SJCRH30 (cell line): Measurements from ENCODE around the gene ARAP1. TPM values are rescaled to one million over a fixed set of nuclear protein-coding genes. Genes with fewer than 3 reads are reported as not detected.

Experiments
- DNase-seq, 2 experiments: peaks; one replicate each; pipeline ENCODE4 v3.0.0-alpha.2; 2015 to 2020
- H3K27ac ChIP-seq: fragments of 250-450 bp; sonication (Bioruptor Pico); 2 replicates; pipeline ENCODE4 v1.5.1; 2020; ENCODE audit warnings: mild to moderate bottlenecking, moderate library complexity
- H3K27me3 ChIP-seq: fragments of 250-450 bp; sonication (Bioruptor Pico); 2 replicates; pipeline ENCODE4 v1.5.1; 2020; ENCODE audit warnings: mild to moderate bottlenecking, moderate library complexity
- H3K36me3 ChIP-seq: fragments of 250-450 bp; sonication (Bioruptor Pico); 2 replicates; pipeline ENCODE4 v1.5.1; 2020; ENCODE audit warnings: mild to moderate bottlenecking, moderate library complexity
- H3K4me1 ChIP-seq: fragments of 250-450 bp; sonication (Bioruptor Pico); 2 replicates; pipeline ENCODE4 v1.5.1; 2020; ENCODE audit warnings: mild to moderate bottlenecking, moderate library complexity
- H3K4me3 ChIP-seq: fragments of 250-450 bp; sonication (Bioruptor Pico); 2 replicates; pipeline ENCODE4 v1.5.1; 2020; ENCODE audit warnings: mild to moderate bottlenecking, moderate library complexity
- H3K9me3 ChIP-seq: fragments of 250-450 bp; sonication (Bioruptor Pico); replicated peaks from 2 replicates; pipeline ENCODE4 v1.5.1; 2020; ENCODE audit warnings: mild to moderate bottlenecking, moderate library complexity
- total RNA-seq: library from RNA; depleted of rRNA; stranded (reverse); fragments of >200 nt; shearing (Covaris generic); gene quantifications from 2 replicates; pipeline ENCODE4 v1.2.3, GENCODE V29; 2014

Gene ARAP1
- total RNA-seq, 1 experiment from 2014 or later = 19.0 TPM

DNA sequence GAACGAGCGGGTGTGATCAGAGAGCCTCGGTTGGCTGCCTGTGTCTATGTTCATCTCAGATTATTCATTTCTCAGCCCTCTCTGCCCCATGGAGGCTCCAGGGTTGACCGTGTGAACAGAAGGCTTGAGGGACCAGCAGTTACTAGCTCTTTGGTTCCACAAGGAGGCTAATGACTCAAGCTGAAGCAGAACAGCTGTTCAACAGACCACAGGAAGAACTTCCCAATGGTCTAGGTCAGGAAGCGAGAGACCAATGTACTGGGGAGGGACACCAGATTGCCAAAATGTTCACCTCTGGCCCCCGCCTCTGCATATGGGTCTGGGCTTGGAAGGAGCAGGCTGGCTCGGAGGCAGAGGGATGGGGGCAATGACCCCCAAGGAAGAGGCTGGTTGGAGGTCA, 63.3 kb downstream of the ARAP1 start:
- no peak overlapping the region for H3K27ac ChIP-seq
- H3K27me3 ChIP-seq = no peaks in the 10 kb centered on the region
- H3K4me3 ChIP-seq = no peak overlapping the region
- H3K4me1 ChIP-seq = peaks cover 11% of the 10 kb centered on the region
- DNase-seq = no peak
- no peaks in the 10 kb centered on the region for H3K9me3 ChIP-seq
- H3K36me3 ChIP-seq = no peaks in the 10 kb centered on the region

GRCh38 chr11:72688486-72688885, 63.7 kb downstream of the ARAP1 start:
- H3K4me1 ChIP-seq = peaks cover 11% of the 10 kb centered on the region
- no peaks in the 10 kb centered on the region for H3K9me3 ChIP-seq
- no peaks in the 10 kb centered on the region for H3K27me3 ChIP-seq
- DNase-seq = no peak
- no peak overlapping the region for H3K27ac ChIP-seq
- H3K4me3 ChIP-seq = no peak overlapping the region
- H3K36me3 ChIP-seq = no peaks in the 10 kb centered on the region

- no peak for DNase-seq
- Histone ChIP-seq H3K9me3 (no peaks in the 10 kb centered on the region), H3K27ac (no peak overlapping the region), H3K36me3 (no peaks in the 10 kb centered on the region), H3K27me3 (no peaks in the 10 kb centered on the region), H3K4me1 (peaks cover 11% of the 10 kb centered on the region), H3K4me3 (no peak overlapping the region)
Observed at GRCh38 chr11:72687326-72687725, 64.9 kb downstream of the ARAP1 start.

DNA sequence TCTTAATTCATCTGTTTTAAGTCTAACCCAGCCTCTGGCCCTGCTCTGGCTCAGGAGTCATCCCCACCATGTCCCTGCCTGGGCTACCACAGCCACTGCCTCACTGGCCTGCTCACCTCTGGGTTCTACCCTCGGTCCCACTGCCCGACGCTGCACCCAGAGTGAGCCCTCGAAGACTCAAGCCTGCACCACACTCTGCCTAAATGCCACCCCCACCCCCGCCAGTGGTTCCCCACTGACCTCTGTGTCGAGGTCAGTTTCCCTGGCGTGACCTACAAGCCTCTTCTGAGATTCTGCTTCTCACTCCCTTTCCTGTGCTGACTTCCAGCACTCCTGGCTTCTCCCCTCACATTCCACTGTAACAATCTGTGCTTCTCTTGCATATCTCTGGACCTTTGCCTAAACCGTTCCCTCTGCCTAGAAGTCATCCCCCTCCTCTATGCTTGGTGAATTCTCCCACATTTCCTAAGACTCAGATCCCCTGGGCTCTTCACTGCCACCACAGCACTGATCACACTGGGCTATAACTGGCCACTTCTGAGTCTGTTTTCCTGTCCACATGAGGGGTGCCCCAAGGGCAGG, 65.5 kb downstream of the ARAP1 start:
- DNase-seq = no peak
- Histone ChIP-seq H3K9me3 (no peaks in the 10 kb centered on the region), H3K27ac (no peak overlapping the region), H3K4me3 (no peak overlapping the region), H3K4me1 (peaks cover 11% of the 10 kb centered on the region), H3K27me3 (no peaks in the 10 kb centered on the region), H3K36me3 (no peaks in the 10 kb centered on the region)

- Histone ChIP-seq H3K4me3 (no peak overlapping the region), H3K36me3 (no peaks in the 10 kb centered on the region), H3K27ac (peak overlapping the region; percentile 60), H3K4me1 (peaks cover 11% of the 10 kb centered on the region), H3K9me3 (no peaks in the 10 kb centered on the region), H3K27me3 (no peaks in the 10 kb centered on the region)
- peak; percentile 54 to 63 for DNase-seq
Observed at GRCh38 chr11:72685560-72686480, 66.4 kb downstream of the ARAP1 start.

DNA sequence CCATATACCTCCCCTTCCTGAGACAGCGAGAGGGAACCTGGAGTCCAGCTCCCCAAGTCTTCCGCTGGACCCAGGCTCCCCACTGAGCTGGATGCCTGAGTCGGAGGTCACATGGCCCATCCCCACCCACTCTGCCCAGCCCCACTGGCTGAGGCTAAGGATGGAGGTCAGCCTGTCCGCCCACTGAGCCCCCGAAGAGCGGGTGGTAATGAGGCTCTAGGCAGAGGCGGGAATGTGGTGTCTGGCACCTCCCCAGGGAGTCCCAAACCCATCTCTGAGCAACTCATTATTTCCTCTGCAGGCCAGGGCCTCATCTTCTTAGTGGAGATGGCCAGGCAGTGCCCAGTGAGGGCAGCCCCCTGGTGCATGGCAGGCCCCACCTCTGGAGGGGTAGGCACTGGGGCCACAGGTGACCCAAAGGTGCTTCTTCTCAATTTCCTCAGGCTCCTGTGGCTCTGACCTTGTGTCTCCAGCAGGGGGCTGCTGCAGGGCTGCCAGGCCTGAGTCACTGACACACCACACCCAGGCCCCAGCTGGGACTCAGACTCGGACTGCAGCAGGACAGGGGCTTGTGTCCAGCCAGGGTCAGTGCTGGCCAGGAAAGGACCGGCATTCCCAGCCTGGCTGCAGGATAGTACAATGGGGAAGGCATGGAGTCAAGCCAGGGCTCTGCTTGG, 67.8 kb downstream of the ARAP1 start:
- Histone ChIP-seq H3K27me3 (no peaks in the 10 kb centered on the region), H3K36me3 (no peaks in the 10 kb centered on the region), H3K27ac (no peak overlapping the region), H3K4me3 (no peak overlapping the region), H3K4me1 (peaks cover 11% of the 10 kb centered on the region), H3K9me3 (no peaks in the 10 kb centered on the region)
- DNase-seq = peak; percentile 42 to 57

DNA sequence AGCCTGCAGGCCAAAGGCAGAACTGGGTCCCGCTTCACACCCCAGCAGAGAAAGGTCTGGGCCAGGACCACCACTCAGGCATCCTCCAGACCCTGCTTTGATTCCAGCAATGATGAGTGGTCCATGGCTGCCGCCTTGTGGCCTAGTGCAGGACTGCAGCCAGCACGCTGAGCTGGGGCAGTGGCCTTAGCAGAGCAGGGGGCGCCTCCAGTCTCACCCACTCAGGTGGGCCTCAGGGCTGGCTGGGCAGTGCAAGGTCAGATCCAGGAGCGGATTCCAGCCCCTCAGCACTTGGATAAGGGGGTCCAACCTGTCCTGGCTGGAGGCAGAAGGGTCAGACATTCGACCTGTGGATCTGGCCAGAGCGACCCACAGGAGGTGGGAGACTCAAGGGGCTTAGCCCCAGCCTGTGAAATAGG, 68.4 kb downstream of the ARAP1 start:
- Histone ChIP-seq H3K27me3 (no peaks in the 10 kb centered on the region), H3K27ac (no peak overlapping the region), H3K4me1 (peaks cover 11% of the 10 kb centered on the region), H3K36me3 (no peaks in the 10 kb centered on the region), H3K9me3 (no peaks in the 10 kb centered on the region), H3K4me3 (no peak overlapping the region)
- DNase-seq = peak; percentile 54 to 72

- peaks cover 11% of the 10 kb centered on the region for H3K4me1 ChIP-seq
Observed at GRCh38 chr11:72682858-72683243, 69.4 kb downstream of the ARAP1 start.

DNA sequence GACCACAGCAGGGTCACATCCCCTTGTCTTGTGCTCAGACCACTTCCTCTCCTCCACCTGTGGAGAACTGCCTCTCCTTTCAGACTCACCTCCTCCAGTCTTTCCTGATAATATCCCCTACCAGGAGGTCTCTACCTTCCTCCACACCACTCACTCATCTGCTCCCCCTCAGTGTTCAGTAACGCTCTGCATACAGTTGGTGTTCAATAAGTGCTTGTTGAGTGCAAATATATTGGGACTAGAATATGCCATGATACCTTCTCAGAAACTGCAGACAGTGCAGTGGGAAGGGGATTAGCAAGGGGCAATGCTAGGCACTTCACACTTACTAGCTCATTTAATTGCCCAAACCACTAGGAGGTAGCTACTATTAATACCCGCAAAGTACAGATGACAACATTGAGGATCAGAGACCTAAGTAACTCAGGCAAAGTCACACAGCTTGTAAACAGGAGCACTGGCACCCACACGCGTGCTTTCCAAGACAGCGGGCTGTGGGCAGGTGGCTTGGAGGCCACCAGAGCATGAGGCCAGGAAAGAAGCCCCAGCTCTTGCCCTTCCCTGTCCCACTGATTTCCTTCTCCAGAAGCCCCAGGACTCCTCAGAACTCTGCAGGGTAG, 69.9 kb downstream of the ARAP1 start:
- H3K4me1 ChIP-seq = peaks cover 11% of the 10 kb centered on the region
- no peak for DNase-seq
- H3K36me3 ChIP-seq = no peaks in the 10 kb centered on the region
- H3K9me3 ChIP-seq = no peaks in the 10 kb centered on the region
- no peak overlapping the region for H3K27ac ChIP-seq
- H3K27me3 ChIP-seq = no peaks in the 10 kb centered on the region
- no peak overlapping the region for H3K4me3 ChIP-seq

More at GRCh38 chr11:72682858-72683243, 69.4 kb downstream of the ARAP1 start:
- Histone ChIP-seq H3K4me3 (no peak overlapping the region), H3K9me3 (no peaks in the 10 kb centered on the region), H3K36me3 (no peaks in the 10 kb centered on the region), H3K27ac (no peak overlapping the region), H3K27me3 (no peaks in the 10 kb centered on the region)
- no peak for DNase-seq

GRCh38 chr11:72681226-72682153, 70.7 kb downstream of the ARAP1 start:
- Histone ChIP-seq H3K9me3 (no peaks in the 10 kb centered on the region), H3K4me1 (peaks cover 11% of the 10 kb centered on the region), H3K36me3 (no peaks in the 10 kb centered on the region), H3K27me3 (no peaks in the 10 kb centered on the region), H3K4me3 (no peak overlapping the region), H3K27ac (no peak overlapping the region)
- DNase-seq = no peak

DNA sequence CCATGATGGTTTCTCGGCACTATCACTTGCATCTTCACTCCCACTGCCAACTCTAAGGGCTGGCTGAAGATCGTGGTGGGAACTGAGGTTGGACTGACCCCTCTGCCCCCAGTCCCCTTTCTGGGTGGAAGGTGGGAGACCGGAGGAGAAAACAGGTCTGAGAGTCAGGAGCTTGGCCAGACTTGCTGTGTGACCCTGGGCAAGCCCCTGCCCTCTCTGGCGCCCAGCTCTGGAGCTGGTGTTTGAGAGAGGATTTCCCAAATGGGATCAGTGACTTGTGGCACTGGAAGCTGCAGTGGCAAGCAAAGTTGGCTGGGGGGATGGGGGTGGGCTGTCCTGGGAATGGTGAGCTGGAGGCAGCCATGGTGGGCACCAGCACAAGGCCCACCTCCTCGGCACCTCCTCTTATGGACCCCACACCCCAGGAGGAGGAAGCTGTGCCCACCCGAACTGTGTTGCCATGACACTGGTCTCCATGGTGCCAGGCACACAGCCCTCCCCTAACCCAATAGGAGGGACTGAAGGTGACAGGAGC, 71.5 kb downstream of the ARAP1 start:
- no peaks in the 10 kb centered on the region for H3K27me3 ChIP-seq
- no peaks in the 10 kb centered on the region for H3K9me3 ChIP-seq
- no peak overlapping the region for H3K4me3 ChIP-seq
- no peak overlapping the region for H3K27ac ChIP-seq
- no peaks in the 10 kb centered on the region for H3K36me3 ChIP-seq
- peaks cover 4% of the 10 kb centered on the region for H3K4me1 ChIP-seq
- no peak for DNase-seq

- no peaks in the 10 kb centered on the region for H3K4me1 ChIP-seq
- no peak overlapping the region for H3K4me3 ChIP-seq
- H3K36me3 ChIP-seq = no peaks in the 10 kb centered on the region
- no peak overlapping the region for H3K27ac ChIP-seq
- no peak for DNase-seq
- H3K9me3 ChIP-seq = no peaks in the 10 kb centered on the region
- no peaks in the 10 kb centered on the region for H3K27me3 ChIP-seq
Observed at GRCh38 chr11:72679869-72680268, 72.3 kb downstream of the ARAP1 start.

DNA sequence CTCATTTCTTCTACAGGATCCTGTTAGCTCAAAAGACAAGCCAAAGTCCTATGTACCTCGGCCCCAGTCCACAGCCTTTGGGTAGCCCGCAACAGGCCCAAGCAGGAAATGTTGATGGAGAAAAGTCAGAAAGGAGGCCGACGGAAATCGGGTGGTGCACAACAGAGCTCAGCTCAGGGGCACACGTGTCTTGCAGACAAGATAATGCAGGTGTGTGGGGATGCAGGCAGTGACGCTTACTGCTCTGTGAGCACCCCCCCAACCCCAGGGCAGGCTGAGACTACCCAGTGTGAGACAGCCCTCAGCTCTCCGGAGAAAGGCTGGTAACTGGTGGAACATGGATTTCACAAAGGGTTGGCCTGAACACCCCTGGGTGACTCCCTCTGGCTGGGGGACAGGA, 73.7 kb downstream of the ARAP1 start:
- Histone ChIP-seq H3K36me3 (no peaks in the 10 kb centered on the region), H3K9me3 (no peaks in the 10 kb centered on the region), H3K4me3 (no peak overlapping the region), H3K4me1 (no peaks in the 10 kb centered on the region), H3K27me3 (no peaks in the 10 kb centered on the region), H3K27ac (no peak overlapping the region)
- DNase-seq = no peak

- H3K4me1 ChIP-seq = no peaks in the 10 kb centered on the region
- H3K27ac ChIP-seq = no peak overlapping the region
- no peaks in the 10 kb centered on the region for H3K27me3 ChIP-seq
- H3K4me3 ChIP-seq = no peak overlapping the region
- H3K9me3 ChIP-seq = no peaks in the 10 kb centered on the region
- H3K36me3 ChIP-seq = no peaks in the 10 kb centered on the region
- DNase-seq = peak; percentile 50 to 51
Observed at GRCh38 chr11:72676861-72677341, 75.3 kb downstream of the ARAP1 start.
